Neural progenitor cell (in vitro differentiated cells): ENCODE results near the gene EEF1AKMT4.

Source experiments
- EZH2 ChIP-seq: fragments of 200-600 bp; sonication (generic); IDR thresholded peaks from 2 replicates; pipeline ENCODE4 v1.6.1; 2017; ENCODE audit warnings: antibody characterized with exemption, mild to moderate bottlenecking, moderate library complexity
- TF ChIP-seq, protein P1 (sequence below): fragments of 200-600 bp; sonication (generic); IDR thresholded peaks from 2 replicates; pipeline ENCODE4 v1.5.1; 2017; ENCODE audit warnings: antibody characterized with exemption, mild to moderate bottlenecking

- TF ChIP-seq, protein P1, sequence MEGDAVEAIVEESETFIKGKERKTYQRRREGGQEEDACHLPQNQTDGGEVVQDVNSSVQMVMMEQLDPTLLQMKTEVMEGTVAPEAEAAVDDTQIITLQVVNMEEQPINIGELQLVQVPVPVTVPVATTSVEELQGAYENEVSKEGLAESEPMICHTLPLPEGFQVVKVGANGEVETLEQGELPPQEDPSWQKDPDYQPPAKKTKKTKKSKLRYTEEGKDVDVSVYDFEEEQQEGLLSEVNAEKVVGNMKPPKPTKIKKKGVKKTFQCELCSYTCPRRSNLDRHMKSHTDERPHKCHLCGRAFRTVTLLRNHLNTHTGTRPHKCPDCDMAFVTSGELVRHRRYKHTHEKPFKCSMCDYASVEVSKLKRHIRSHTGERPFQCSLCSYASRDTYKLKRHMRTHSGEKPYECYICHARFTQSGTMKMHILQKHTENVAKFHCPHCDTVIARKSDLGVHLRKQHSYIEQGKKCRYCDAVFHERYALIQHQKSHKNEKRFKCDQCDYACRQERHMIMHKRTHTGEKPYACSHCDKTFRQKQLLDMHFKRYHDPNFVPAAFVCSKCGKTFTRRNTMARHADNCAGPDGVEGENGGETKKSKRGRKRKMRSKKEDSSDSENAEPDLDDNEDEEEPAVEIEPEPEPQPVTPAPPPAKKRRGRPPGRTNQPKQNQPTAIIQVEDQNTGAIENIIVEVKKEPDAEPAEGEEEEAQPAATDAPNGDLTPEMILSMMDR, result no peak
- no peak for TF ChIP-seq EZH2
Observed at GRCh38 chr3:184235381-184236032, 14.0 kb upstream of the EEF1AKMT4 start.
